ENCODE data around the gene GDF10.

GRCh38 chr10:47301833-47302232 lies 1.8 kb downstream of the GDF10 start:
- TF ChIP-seq MAX (IDR thresholded peaks at IDR 0.05; ENCODE audit: insufficient read depth, insufficient read length): no peak
- TF ChIP-seq CTCF (IDR thresholded peaks at IDR 0.05; ENCODE audit: extremely low read depth in 1 of 2, insufficient read depth in 1 of 2, low read depth in 1 of 2, low read length in 2 of 2): no peak
- no peak for TF ChIP-seq POLR2A (IDR thresholded peaks at IDR 0.05; ENCODE audit: low read depth, low read length)
- TF ChIP-seq EZH2 (IDR thresholded peaks at IDR 0.05; ENCODE audit: borderline replicate concordance, low read depth, low read length, severe bottlenecking): no peak
- no peak for TF ChIP-seq JUN (IDR thresholded peaks at IDR 0.05; ENCODE audit: borderline replicate concordance, insufficient read depth, insufficient read length, low read depth)
- no peak for TF ChIP-seq FOS (IDR thresholded peaks at IDR 0.05; ENCODE audit: borderline replicate concordance, insufficient read depth, low read length)
- TF ChIP-seq POLR2AphosphoS5 (IDR thresholded peaks at IDR 0.05; ENCODE audit: insufficient read depth, low read depth, low read length): no peak
- no peak for TF ChIP-seq MYC (IDR thresholded peaks at IDR 0.05; ENCODE audit: low read depth, low read length)
- no peak for TF ChIP-seq GATA2 (IDR thresholded peaks at IDR 0.05; ENCODE audit: insufficient read depth, insufficient read length, low read depth, low read length)
